GM10248 (cell line): ENCODE measurements around the gene CCDC91.
"Not testable (repeated sequence)": the region's sequence is repeated elsewhere in the genome, so short reads cannot be mapped to it uniquely, and the experiment has no call there.

Experiments
- CTCF ChIA-PET: fragments of 300-600 bp; sonication (Branson Sonifier 250); formaldehyde crosslinking; extraction: SDS; loops from one replicate; lab custom pipeline; 2021; ENCODE audit warnings: antibody characterized with exemption; lab: Yijun Ruan, JAX
- POLR2A ChIA-PET: fragments of 350-650 bp; sonication (Branson Sonifier 250); formaldehyde crosslinking; extraction: SDS; loops from one replicate; lab custom pipeline; 2020; ENCODE audit warnings: antibody characterized with exemption; lab: Yijun Ruan, JAX
- DNase-seq: peaks from one replicate; pipeline ENCODE4 v3.0.0; 2012; ENCODE audit errors: extremely low spot score
- TF ChIP-seq, protein P1 (sequence below): IDR thresholded peaks from 2 replicates; pipeline ENCODE4 v1.5.1; 2012; ENCODE audit warnings: mild to moderate bottlenecking, low read depth; ENCODE audit errors: extremely low read depth, missing control alignments, control extremely low read depth

CCDC91 gene

DNA sequence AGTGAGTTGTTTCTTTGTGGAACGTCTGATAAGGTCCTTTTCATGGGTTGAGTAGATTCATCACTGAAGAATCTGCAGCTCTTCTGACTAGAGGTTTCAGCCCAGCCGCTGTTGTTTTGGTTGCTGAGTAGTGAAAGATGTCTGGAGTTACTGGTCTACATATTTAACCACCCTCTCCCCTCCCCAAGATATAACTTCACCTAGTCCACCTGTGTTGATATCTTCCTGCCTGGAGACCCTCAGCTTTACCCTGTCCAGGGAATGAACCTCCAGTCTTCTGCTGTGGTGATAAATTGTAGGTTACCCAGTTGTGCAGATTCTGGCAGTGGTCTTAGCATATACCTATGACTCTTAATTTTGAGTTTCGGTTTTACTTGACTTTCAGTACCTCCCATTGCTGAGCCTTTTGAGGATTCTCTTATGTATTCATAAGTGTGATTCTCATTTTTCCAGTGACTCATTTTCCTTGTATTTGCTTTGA lies 62.9 kb downstream of the CCDC91 start:
- ChIA-PET CTCF (interaction anchor here (1.0 kb wide), 1 partner anchor 23 kb away, joined by 3 read pairs; no protein-coding TSS in a partner anchor), POLR2A (no interaction called here)
- TF ChIP-seq, protein P1, sequence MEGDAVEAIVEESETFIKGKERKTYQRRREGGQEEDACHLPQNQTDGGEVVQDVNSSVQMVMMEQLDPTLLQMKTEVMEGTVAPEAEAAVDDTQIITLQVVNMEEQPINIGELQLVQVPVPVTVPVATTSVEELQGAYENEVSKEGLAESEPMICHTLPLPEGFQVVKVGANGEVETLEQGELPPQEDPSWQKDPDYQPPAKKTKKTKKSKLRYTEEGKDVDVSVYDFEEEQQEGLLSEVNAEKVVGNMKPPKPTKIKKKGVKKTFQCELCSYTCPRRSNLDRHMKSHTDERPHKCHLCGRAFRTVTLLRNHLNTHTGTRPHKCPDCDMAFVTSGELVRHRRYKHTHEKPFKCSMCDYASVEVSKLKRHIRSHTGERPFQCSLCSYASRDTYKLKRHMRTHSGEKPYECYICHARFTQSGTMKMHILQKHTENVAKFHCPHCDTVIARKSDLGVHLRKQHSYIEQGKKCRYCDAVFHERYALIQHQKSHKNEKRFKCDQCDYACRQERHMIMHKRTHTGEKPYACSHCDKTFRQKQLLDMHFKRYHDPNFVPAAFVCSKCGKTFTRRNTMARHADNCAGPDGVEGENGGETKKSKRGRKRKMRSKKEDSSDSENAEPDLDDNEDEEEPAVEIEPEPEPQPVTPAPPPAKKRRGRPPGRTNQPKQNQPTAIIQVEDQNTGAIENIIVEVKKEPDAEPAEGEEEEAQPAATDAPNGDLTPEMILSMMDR = no peak
- DNase-seq = peak; percentile 31

DNA sequence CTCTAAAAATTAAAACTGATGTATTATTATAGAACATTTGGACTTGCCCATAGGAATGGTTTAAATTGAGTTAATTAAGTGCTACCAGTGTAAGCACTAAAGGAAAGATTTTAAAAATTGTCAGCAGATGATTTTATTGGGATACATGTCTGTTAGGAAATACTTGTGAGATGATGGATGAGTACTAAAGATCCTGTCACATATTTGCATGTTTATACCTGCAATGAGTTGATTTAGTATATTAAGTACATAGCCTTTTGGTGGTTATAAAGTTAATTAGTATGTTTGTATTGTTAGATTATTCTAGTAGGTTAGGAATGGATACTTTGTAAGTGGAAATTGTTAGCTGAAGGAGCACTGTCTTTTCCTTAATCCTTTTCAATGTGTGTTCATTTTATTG lies 67.2 kb downstream of the CCDC91 start:
- ChIA-PET CTCF (no interaction called here), POLR2A (no interaction called here)
- no peak for DNase-seq
- TF ChIP-seq, protein P1 = no peak

DNA sequence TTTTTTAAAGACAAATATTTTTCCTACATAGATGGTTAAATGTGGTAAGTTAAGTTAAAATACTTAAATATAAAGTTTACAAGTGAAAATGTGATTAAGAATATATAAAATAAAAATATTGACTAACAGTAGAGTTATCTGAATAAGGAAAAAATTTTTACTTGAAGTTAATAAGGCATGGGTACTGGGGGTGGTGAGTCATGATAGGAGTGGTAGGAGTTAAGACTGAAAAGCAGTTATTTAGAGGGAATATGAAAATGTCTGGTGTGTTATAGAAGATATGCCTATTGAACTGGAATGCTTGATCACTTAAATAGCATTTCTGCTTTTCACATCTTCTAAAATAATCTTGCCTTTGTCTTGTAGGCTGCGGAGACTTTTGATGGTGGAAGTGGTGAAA lies 68.7 kb downstream of the CCDC91 start:
- ChIA-PET CTCF (no interaction called here), POLR2A (no interaction called here)
- TF ChIP-seq, protein P1 = no peak
- DNase-seq = no peak

- CTCF ChIA-PET = interaction anchor here (0.9 to 1.5 kb wide), 5 partner anchors 14 to 67 kb away, joined by 3 to 5 read pairs (median 3); no protein-coding TSS in a partner anchor
- TF ChIP-seq, protein P1 = no peak
- DNase-seq = no peak
- POLR2A ChIA-PET = no interaction called here
These were observed 75.3 kb downstream of the CCDC91 start for GRCh38 chr12:28265435-28266042.

- CTCF ChIA-PET = interaction anchor here (0.6 kb wide), 1 partner anchor 29 kb away, joined by 4 read pairs; no protein-coding TSS in a partner anchor
- POLR2A ChIA-PET, DNase-seq: not testable (repeated sequence)
These were observed 77.8 kb downstream of the CCDC91 start for GRCh38 chr12:28267920-28268607.

DNA sequence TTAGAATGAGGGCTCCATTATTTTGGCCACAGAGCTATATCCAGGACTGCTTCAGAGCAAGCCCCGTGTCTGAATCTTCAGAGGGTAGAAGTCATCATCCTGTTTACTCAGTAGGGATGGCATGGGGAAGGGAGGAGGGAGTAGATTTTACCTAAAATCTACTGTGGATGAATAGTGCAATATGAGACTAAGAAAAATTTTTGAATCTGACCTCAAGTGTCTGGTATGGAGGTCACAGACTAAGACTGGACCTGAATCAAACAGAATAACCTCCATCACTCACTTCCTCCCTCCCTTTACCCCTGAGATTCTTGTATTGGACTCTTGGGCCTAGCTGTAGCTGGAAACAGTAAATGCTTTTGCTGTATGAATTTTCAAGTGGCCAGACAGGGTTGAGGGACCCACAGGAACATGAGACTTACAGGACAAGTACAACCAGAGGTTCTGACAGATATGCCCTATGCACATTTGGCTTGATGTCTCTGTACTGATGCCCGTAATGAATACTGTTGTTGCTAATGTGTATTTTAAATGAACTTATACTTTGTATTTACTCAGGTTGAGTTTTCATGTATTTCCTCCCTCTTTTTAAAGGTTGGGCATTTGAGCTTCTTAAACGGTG lies 78.5 kb downstream of the CCDC91 start:
- POLR2A ChIA-PET = no interaction called here
- TF ChIP-seq, protein P1 = no peak
- no peak for DNase-seq
- CTCF ChIA-PET = interaction anchor here (0.6 kb wide), 1 partner anchor 29 kb away, joined by 4 read pairs; no protein-coding TSS in a partner anchor

DNA sequence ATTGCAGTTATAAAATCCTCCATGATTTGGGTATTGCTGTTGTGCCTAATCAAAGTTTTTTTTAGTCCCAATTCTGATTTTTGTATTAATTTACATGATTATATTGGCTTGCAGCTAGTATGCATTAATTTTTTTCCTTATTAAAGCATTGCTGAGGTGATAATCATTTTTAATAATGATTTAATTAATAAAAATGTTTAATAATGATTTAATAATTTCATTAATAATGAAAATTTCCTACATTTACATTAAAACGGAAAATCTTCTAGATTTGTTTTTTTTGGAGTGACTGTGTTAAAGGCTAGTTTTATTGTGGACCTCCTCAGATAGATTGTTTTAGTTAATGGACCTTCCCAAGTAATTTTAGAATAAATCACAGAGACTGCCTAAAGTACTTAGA lies 79.6 kb downstream of the CCDC91 start:
- POLR2A ChIA-PET = no interaction called here
- DNase-seq = no peak
- CTCF ChIA-PET = no interaction called here
- TF ChIP-seq, protein P1 = no peak
